Astrocyte of the cerebellum (primary cell): ENCODE data around the gene EPB41L3.

Experiments
- DNase-seq: peaks from one replicate; pipeline ENCODE4 v3.0.0-alpha.2; 2011; ENCODE audit warnings: low read depth
- H3K4me3 ChIP-seq: 2 replicates; pipeline ENCODE4 v1.5.1; 2011; ENCODE audit warnings: mild to moderate bottlenecking, low read depth, low read length, moderate library complexity
- CTCF ChIP-seq: IDR thresholded peaks from 2 replicates; pipeline ENCODE4 v1.5.1; 2012; ENCODE audit warnings: low read length, low read depth, moderate library complexity, mild to moderate bottlenecking; ENCODE audit errors: missing control alignments
- in situ Hi-C: cut with HindIII; loops from 2 replicates; pipeline ENCODE4 v1.10.0; 2017; ENCODE audit warnings: low sequenced_read_pairs

The EPB41L3 gene

GRCh38 chr18:5439986-5440696 lies 103.7 kb downstream of the EPB41L3 start:
- H3K4me3 ChIP-seq: no peak overlapping the region
- DNase-seq: no peak
- no peak for TF ChIP-seq CTCF
- in situ Hi-C loops: no loop called here

- DNase-seq: no peak
- no peak overlapping the region for H3K4me3 ChIP-seq
- no peak for TF ChIP-seq CTCF
- in situ Hi-C loops: no loop called here
Observed at GRCh38 chr18:5434425-5434824, 109.4 kb downstream of the EPB41L3 start.

- in situ Hi-C loops: no loop called here
- no peak for TF ChIP-seq CTCF
- H3K4me3 ChIP-seq: no peak overlapping the region
- DNase-seq: no peak
Observed at GRCh38 chr18:5431836-5432575, 111.8 kb downstream of the EPB41L3 start.

- in situ Hi-C loops: no loop called here
- DNase-seq: no peak
- H3K4me3 ChIP-seq: no peak overlapping the region
- no peak for TF ChIP-seq CTCF
Observed at GRCh38 chr18:5430131-5430530, 113.7 kb downstream of the EPB41L3 start.

GRCh38 chr18:5429681-5430080 lies 114.1 kb downstream of the EPB41L3 start:
- DNase-seq: no peak
- no peak for TF ChIP-seq CTCF
- in situ Hi-C loops: no loop called here

GRCh38 chr18:5425721-5426120 lies 118.1 kb downstream of the EPB41L3 start:
- no peak overlapping the region for H3K4me3 ChIP-seq
- DNase-seq: no peak
- in situ Hi-C loops: no loop called here
- no peak for TF ChIP-seq CTCF

More at GRCh38 chr18:5429681-5430080, 114.1 kb downstream of the EPB41L3 start:
- H3K4me3 ChIP-seq: no peak overlapping the region
